ENCODE data around the gene ZFP36.

GRCh38 chr19:39377373-39378362 is 29.0 kb upstream of the ZFP36 start:
- TF ChIP-seq YY1 (IDR thresholded peaks at IDR 0.05; ENCODE audit: insufficient read depth, insufficient read length) (no peak), ZNF274 (IDR thresholded peaks at IDR 0.05; ENCODE audit: low read depth, low read length) (no peak), SUZ12 (IDR thresholded peaks at IDR 0.05; ENCODE audit: extremely low read depth, insufficient read depth, insufficient read length) (no peak)
